ENCODE results near the gene OAF.

OAF gene

GRCh38 chr11:120279502-120279901, 68.7 kb downstream of the OAF start:
- H3K4me1 ChIP-seq (ENCODE audit: control insufficient read depth, insufficient read depth, low read length), result peaks cover 20% of the 10 kb centered on the region; the same call in 1 of the 2 replicates
- H3K9ac ChIP-seq (ENCODE audit: low read length), result no peak overlapping the region
- no peaks in the 10 kb centered on the region for H3K36me3 ChIP-seq (ENCODE audit: control insufficient read depth, insufficient read depth, low read length)
- H3K27ac ChIP-seq (ENCODE audit: low read depth, low read length), result no peak overlapping the region
- H3K4me3 ChIP-seq (ENCODE audit: low read depth, low read length), result no peak overlapping the region
- no peaks in the 10 kb centered on the region for H3K9me3 ChIP-seq (ENCODE audit: control insufficient read depth, insufficient read depth, low read depth, low read length)
- peaks cover 4% of the 10 kb centered on the region; the same call in 1 of the 2 replicates for H3K27me3 ChIP-seq (ENCODE audit: control insufficient read depth, insufficient read depth, low read length)

Measured in HUES6 (cell line).